SJSA1 (cell line): ENCODE results near the gene FAM13B. TPM values are rescaled to one million over a fixed set of nuclear protein-coding genes. Genes with fewer than 3 reads are reported as not detected.
"Not testable (repeated sequence)": the region's sequence is repeated elsewhere in the genome, so short reads cannot be mapped to it uniquely, and the experiment has no call there.

ENCODE experiments used
- DNase-seq, 2 experiments: peaks; one replicate each; pipeline ENCODE4 v3.0.0-alpha.2; 2015 to 2020; ENCODE audit warnings: low spot score in 2 of 2, low read depth in 1 of 2
- H3K27ac ChIP-seq: fragments of 250-450 bp; sonication (Bioruptor Pico); 2 replicates; pipeline ENCODE4 v1.5.1; 2020; ENCODE audit warnings: mild to moderate bottlenecking, moderate library complexity
- H3K27me3 ChIP-seq: fragments of 250-450 bp; sonication (Bioruptor Pico); replicated peaks from 2 replicates; pipeline ENCODE4 v1.5.1; 2020; ENCODE audit warnings: mild to moderate bottlenecking, moderate library complexity
- H3K36me3 ChIP-seq: fragments of 250-450 bp; sonication (Bioruptor Pico); 2 replicates; pipeline ENCODE4 v1.5.1; 2020; ENCODE audit warnings: mild to moderate bottlenecking
- H3K4me1 ChIP-seq: fragments of 250-450 bp; sonication (Bioruptor Pico); replicated peaks from 2 replicates; pipeline ENCODE4 v1.6.1; 2021; ENCODE audit warnings: mild to moderate bottlenecking
- H3K4me3 ChIP-seq: fragments of 250-450 bp; sonication (Bioruptor Pico); 2 replicates; pipeline ENCODE4 v1.5.1; 2020; ENCODE audit warnings: mild to moderate bottlenecking
- H3K9me3 ChIP-seq: fragments of 250-450 bp; sonication (Bioruptor Pico); replicated peaks from 2 replicates; pipeline ENCODE4 v1.5.1; 2020; ENCODE audit warnings: mild to moderate bottlenecking
- total RNA-seq: library from RNA; depleted of rRNA; stranded (reverse); fragments of >200 nt; shearing (Covaris generic); gene quantifications from 2 replicates; pipeline ENCODE4 v1.2.3, GENCODE V29; 2014

The FAM13B gene
- total RNA-seq, 1 experiment from 2014 or later: 32.7 TPM

- H3K4me3 ChIP-seq, H3K27me3 ChIP-seq, DNase-seq, H3K27ac ChIP-seq, H3K9me3 ChIP-seq: not testable (repeated sequence)
- peaks cover 39% of the 10 kb centered on the region for H3K36me3 ChIP-seq
- H3K4me1 ChIP-seq: peaks cover 15% of the 10 kb centered on the region
Observed at GRCh38 chr5:138028262-138028970, 4.5 kb downstream of the FAM13B start.

- H3K27ac ChIP-seq, H3K4me1 ChIP-seq, H3K4me3 ChIP-seq, H3K27me3 ChIP-seq, H3K9me3 ChIP-seq, DNase-seq: not testable (repeated sequence)
- H3K36me3 ChIP-seq: peaks cover 33% of the 10 kb centered on the region
Observed at GRCh38 chr5:138026793-138027192, 6.1 kb downstream of the FAM13B start.

- no peaks in the 10 kb centered on the region for H3K27me3 ChIP-seq
- DNase-seq: no peak
Observed at GRCh38 chr5:138025285-138025684, 7.6 kb downstream of the FAM13B start.

DNA sequence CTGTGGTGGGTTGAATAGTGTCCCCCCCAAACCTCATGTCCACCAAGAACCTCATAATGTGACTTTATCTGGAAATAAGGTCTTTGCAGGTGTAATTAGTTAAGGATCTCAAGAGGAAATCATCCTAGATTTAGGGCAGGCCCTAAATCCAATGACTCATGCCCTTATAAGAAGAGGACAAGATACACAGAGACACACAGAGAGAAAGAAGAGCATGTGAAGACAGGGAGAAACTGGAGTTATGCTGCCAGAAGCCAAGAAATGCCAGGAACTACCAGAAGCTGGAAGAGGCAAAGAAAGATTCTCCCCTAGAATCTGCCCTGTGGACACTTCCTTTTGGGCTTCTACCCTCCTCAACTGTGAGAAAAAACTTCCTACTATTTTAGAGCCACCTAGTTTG lies 8.8 kb downstream of the FAM13B start:
- H3K4me3 ChIP-seq: no peak overlapping the region
- H3K27ac ChIP-seq: no peak overlapping the region
- H3K4me1 ChIP-seq: 0 out of 2 replicates have a peak, but pooled peaks cover 1% of the 10 kb centered on the region
- no peak for DNase-seq
- H3K9me3 ChIP-seq: no peaks in the 10 kb centered on the region
- peaks cover 44% of the 10 kb centered on the region for H3K36me3 ChIP-seq
- H3K27me3 ChIP-seq: no peaks in the 10 kb centered on the region

More at GRCh38 chr5:138025285-138025684, 7.6 kb downstream of the FAM13B start:
- Histone ChIP-seq H3K27ac (no peak overlapping the region), H3K9me3 (no peaks in the 10 kb centered on the region), H3K4me1 (no peaks in the 10 kb centered on the region), H3K4me3 (no peak overlapping the region), H3K36me3 (peaks cover 36% of the 10 kb centered on the region)

- DNase-seq: no peak
- Histone ChIP-seq H3K4me3 (no peak overlapping the region), H3K27ac (no peak overlapping the region), H3K27me3 (no peaks in the 10 kb centered on the region), H3K4me1 (0 out of 2 replicates have a peak, but pooled peaks cover 4% of the 10 kb centered on the region), H3K36me3 (peaks cover 46% of the 10 kb centered on the region), H3K9me3 (no peaks in the 10 kb centered on the region)
Observed at GRCh38 chr5:138022912-138023311, 10.0 kb downstream of the FAM13B start.

DNA sequence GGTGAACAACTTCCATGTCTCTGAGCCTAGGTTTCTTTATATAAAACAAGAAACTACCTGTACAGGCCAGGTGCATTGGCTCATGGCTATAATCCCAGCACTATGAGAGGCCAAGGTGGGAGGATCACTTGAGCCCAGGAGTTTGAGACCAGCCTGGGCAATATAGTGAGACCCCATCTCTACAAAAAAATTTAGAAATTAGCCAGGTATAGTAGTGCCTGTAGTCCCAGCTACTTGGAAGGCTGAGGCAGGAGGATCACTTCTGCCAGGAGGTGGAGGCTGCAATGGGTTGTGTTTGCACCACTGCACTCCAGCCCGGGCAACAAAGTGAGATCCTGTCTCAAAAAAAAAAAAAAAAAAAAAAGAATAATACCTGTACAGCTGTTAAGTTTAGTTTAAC lies 11.1 kb downstream of the FAM13B start:
- Histone ChIP-seq H3K9me3 (no peaks in the 10 kb centered on the region), H3K4me1 (0 out of 2 replicates have a peak, but pooled peaks cover 4% of the 10 kb centered on the region), H3K27ac (no peak overlapping the region), H3K27me3 (no peaks in the 10 kb centered on the region), H3K4me3 (no peak overlapping the region), H3K36me3 (peaks cover 48% of the 10 kb centered on the region)
- no peak for DNase-seq

DNA sequence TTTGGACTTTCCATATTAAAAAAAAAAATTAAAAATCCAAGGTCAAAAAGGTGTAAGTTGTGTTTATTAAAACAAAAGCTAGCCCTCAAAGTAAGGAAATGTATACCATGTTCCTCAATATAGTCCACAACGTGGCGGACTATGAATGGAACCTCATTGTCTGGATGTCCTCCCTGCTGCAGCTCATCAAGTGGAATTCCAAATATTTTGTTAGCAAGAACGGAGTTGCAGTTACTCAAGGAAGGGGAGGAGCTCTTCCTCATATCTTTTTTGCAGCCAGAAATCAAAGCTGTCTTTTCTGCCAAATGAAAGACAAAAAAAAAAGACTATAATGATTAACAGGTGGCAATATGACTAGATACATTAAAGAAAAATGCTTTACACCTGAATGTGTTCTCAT lies 14.0 kb downstream of the FAM13B start:
- Histone ChIP-seq H3K9me3 (no peaks in the 10 kb centered on the region), H3K36me3 (peaks cover 68% of the 10 kb centered on the region), H3K4me1 (0 out of 2 replicates have a peak, but pooled peaks cover 4% of the 10 kb centered on the region), H3K27me3 (no peaks in the 10 kb centered on the region), H3K27ac (no peak overlapping the region), H3K4me3 (no peak overlapping the region)
- no peak for DNase-seq

GRCh38 chr5:138015916-138016315 lies 17.0 kb downstream of the FAM13B start:
- H3K9me3 ChIP-seq: no peaks in the 10 kb centered on the region
- no peak overlapping the region for H3K27ac ChIP-seq
- DNase-seq: no peak
- H3K36me3 ChIP-seq: peaks cover 82% of the 10 kb centered on the region
- no peaks in the 10 kb centered on the region for H3K27me3 ChIP-seq
- no peak overlapping the region for H3K4me3 ChIP-seq
- 0 out of 2 replicates have a peak, but pooled peaks cover 4% of the 10 kb centered on the region for H3K4me1 ChIP-seq

DNA sequence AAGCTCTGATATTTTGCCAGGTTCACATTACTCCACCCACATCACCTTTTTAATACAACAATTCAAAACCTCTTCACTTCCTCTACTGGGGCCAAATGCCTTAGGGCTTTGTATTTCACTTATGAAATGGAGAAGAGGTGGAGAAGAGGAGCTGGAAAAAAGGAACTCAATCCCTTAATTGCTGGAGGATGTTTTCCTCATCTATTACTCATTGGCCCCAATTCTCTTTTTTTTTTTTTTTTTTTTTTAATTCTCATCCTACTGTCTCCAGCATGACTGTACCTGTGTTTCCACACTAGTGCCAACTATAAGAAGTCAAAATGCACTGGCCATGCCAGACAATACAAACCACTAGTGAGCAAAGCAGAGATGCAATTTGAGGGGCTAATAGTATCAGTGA lies 20.9 kb downstream of the FAM13B start:
- Histone ChIP-seq H3K9me3 (no peaks in the 10 kb centered on the region), H3K36me3 (peaks cover 75% of the 10 kb centered on the region), H3K4me1 (no peaks in the 10 kb centered on the region), H3K27ac (no peak overlapping the region), H3K27me3 (no peaks in the 10 kb centered on the region), H3K4me3 (no peak overlapping the region)
- DNase-seq: no peak

DNA sequence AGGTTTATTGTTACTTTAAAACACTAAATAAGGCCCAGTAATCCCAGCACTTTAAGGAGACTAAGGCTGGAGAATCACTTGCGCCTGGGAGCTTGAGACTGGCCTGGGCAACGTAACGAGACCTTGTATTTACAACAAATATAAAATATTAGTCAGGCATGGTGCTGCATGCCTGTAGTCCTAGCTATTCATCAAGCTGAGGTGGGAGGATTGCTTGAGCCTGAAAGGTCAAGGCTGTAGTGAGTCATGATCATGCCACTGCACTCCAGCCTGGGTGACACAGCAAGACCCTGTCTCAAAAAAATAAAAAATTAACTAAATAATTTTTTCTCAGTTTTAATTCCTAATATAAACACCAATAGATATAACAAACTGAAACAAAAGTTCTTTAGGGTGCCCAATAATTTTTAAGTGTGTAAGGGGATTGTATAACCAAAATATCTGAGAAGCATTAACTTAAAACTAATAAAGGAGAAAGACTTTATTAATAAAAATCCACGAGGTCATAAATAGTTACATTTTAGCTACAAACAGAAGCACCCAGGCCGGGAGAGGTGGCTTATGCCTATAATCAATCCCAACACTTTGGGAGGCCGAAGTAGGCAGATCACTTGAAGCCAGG lies 32.7 kb downstream of the FAM13B start:
- no peak for DNase-seq
- peaks cover 50% of the 10 kb centered on the region for H3K36me3 ChIP-seq
- no peak overlapping the region for H3K27ac ChIP-seq
- no peaks in the 10 kb centered on the region for H3K27me3 ChIP-seq
- no peaks in the 10 kb centered on the region for H3K9me3 ChIP-seq
- H3K4me3 ChIP-seq: no peak overlapping the region
- H3K4me1 ChIP-seq: peaks cover 5% of the 10 kb centered on the region; the same call in 1 of the 2 replicates

DNA sequence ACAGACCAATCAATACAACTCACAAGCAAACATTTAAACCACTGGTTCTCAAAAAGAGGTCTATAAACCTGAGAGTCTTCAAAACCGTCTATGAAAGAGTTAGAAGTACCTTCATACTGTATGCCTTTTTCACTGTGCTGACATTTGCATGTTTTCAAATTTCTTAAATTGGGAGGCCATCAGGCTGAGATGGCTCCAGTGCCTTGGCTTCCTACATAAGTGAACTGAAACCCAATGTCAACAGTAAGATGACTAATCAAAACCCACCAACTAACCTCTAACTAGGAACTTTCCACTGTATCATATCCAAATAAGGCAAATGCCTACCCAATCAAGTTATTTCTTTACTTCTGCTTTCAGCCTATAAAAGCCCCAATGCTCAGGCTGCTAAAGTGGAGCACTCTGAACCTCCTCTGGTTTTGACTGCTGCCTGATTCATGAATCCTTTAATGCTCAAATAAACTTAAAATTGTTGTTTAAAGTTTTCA lies 35.1 kb downstream of the FAM13B start:
- Histone ChIP-seq H3K4me3 (no peak overlapping the region), H3K27me3 (no peaks in the 10 kb centered on the region), H3K4me1 (peaks cover 5% of the 10 kb centered on the region; the same call in 1 of the 2 replicates), H3K9me3 (no peaks in the 10 kb centered on the region), H3K27ac (no peak overlapping the region), H3K36me3 (peaks cover 33% of the 10 kb centered on the region)
- DNase-seq: no peak

DNA sequence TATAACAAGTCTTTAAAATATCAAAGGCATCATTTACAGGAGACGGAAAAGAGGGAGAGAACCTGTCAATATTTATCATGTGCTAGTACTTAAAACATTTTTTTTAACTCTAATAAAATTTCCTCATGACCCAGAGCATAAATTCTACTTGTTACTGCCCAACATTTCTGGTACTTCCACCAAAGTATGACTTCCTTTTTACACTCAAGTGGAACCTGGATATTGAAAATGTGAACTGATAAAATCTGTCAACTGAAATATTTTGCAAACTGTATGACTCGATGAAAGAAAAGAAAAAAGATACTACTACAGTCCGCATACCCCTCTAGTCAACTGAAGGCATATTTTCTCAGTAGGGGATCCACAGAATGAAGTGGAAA lies 37.1 kb downstream of the FAM13B start:
- Histone ChIP-seq H3K27ac (no peak overlapping the region), H3K4me3 (no peak overlapping the region), H3K27me3 (no peaks in the 10 kb centered on the region), H3K9me3 (no peaks in the 10 kb centered on the region), H3K36me3 (peaks cover 32% of the 10 kb centered on the region), H3K4me1 (peaks cover 5% of the 10 kb centered on the region; the same call in 1 of the 2 replicates)
- DNase-seq: no peak

DNA sequence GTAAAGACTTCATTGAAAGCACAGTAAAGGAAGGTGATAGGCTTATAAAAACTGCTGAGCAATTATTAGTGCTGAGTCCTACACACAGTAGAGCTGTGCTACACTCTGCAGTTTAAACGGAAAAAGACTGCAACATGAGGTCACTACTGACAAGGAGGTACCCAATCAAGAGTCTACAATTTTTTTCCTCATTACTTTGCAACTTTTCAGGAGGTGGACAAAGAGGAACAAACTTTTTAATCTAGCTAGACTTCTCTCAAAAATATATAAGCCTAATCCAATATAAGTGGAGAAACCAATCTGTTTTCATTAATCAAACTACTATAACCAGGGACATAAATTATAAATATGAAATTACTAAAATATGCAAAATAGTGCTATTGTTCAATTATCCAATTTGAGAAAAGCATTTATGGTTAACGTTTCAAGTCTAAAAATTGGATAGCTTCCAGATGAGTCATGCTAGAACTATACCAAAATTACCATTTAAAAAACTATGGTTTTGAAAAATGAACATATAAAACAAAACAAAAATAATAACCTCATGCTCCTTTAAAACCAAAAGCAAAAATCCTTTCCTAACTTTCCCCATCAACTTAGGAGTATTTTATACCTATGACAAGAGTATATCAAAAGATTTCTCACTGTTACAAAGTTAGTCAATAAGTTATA lies 37.7 kb downstream of the FAM13B start:
- no peaks in the 10 kb centered on the region for H3K27me3 ChIP-seq
- H3K4me1 ChIP-seq: peaks cover 5% of the 10 kb centered on the region; the same call in 1 of the 2 replicates
- H3K4me3 ChIP-seq: no peak overlapping the region
- DNase-seq: no peak
- H3K36me3 ChIP-seq: peaks cover 32% of the 10 kb centered on the region
- no peaks in the 10 kb centered on the region for H3K9me3 ChIP-seq
- H3K27ac ChIP-seq: no peak overlapping the region

- H3K36me3 ChIP-seq: peaks cover 30% of the 10 kb centered on the region
- H3K9me3 ChIP-seq: no peaks in the 10 kb centered on the region
- H3K27me3 ChIP-seq: no peaks in the 10 kb centered on the region
- peaks cover 5% of the 10 kb centered on the region; the same call in 1 of the 2 replicates for H3K4me1 ChIP-seq
- DNase-seq: no peak
- H3K4me3 ChIP-seq: no peak overlapping the region
- H3K27ac ChIP-seq: no peak overlapping the region
Observed at GRCh38 chr5:137994556-137994955, 38.3 kb downstream of the FAM13B start.
